UCSD-AML1 (cell line): ENCODE results near the gene TADA2B.

ENCODE experiments used
- DNase-seq: peaks from one replicate; lab custom pipeline; 2025; ENCODE audit not compliant: unreplicated experiment; lab: John Stamatoyannopoulos, UW

Gene TADA2B

GRCh38 chr4:7017446-7018048 lies 25.6 kb upstream of the TADA2B start:
- no peak for DNase-seq

- no peak for DNase-seq
Measured at GRCh38 chr4:7018281-7018680, 24.9 kb upstream of the TADA2B start.

GRCh38 chr4:7019367-7019766 lies 23.8 kb upstream of the TADA2B start:
- DNase-seq = no peak

GRCh38 chr4:7020290-7020689 lies 22.9 kb upstream of the TADA2B start:
- DNase-seq = no peak

- no peak for DNase-seq
Measured at GRCh38 chr4:7020856-7021255, 22.3 kb upstream of the TADA2B start.

- DNase-seq = no peak
Measured at GRCh38 chr4:7021355-7021754, 21.8 kb upstream of the TADA2B start.

GRCh38 chr4:7021930-7022664 lies 21.1 kb upstream of the TADA2B start:
- DNase-seq = no peak

GRCh38 chr4:7023486-7023885 lies 19.7 kb upstream of the TADA2B start:
- no peak for DNase-seq

GRCh38 chr4:7023901-7024300 lies 19.3 kb upstream of the TADA2B start:
- DNase-seq = no peak

- DNase-seq = no peak
Measured at GRCh38 chr4:7024336-7024890, 18.8 kb upstream of the TADA2B start.

GRCh38 chr4:7025040-7025602 lies 18.1 kb upstream of the TADA2B start:
- no peak for DNase-seq

GRCh38 chr4:7026107-7026506 lies 17.1 kb upstream of the TADA2B start:
- no peak for DNase-seq

- no peak for DNase-seq
Measured at GRCh38 chr4:7027284-7027683, 15.9 kb upstream of the TADA2B start.

GRCh38 chr4:7027913-7028312 lies 15.3 kb upstream of the TADA2B start:
- DNase-seq = no peak

- no peak for DNase-seq
Measured at GRCh38 chr4:7029212-7029611, 14.0 kb upstream of the TADA2B start.

GRCh38 chr4:7029921-7030320 lies 13.3 kb upstream of the TADA2B start:
- DNase-seq = no peak

GRCh38 chr4:7030856-7031255 lies 12.3 kb upstream of the TADA2B start:
- no peak for DNase-seq

GRCh38 chr4:7031558-7032449 lies 11.4 kb upstream of the TADA2B start:
- DNase-seq = peak; percentile 42

- DNase-seq = no peak
Measured at GRCh38 chr4:7032596-7032995, 10.6 kb upstream of the TADA2B start.

- no peak for DNase-seq
Measured at GRCh38 chr4:7034262-7035081, 8.7 kb upstream of the TADA2B start.
